Thyroid gland (tissue), 4 donors: ENCODE measurements around the gene PREX1. TPM values are rescaled to one million over a fixed set of nuclear protein-coding genes. Genes with fewer than 3 reads are reported as not detected.

Experiments used
- DNase-seq, 2 donors: peaks; one replicate each; pipeline ENCODE4 v3.0.0-alpha.2; 2019
- H3K27ac ChIP-seq, 3 donors: fragments of 200-600 bp; sonication (generic); 1 replicate in 2 of 3; 2 replicates in 1 of 3; pipeline ENCODE4 v1.5.1; 2016 to 2019; ENCODE audit warnings: mild to moderate bottlenecking in 1 of 3, moderate library complexity in 1 of 3
- H3K27me3 ChIP-seq: fragments of 200-600 bp; sonication (generic); one replicate; pipeline ENCODE4 v1.5.1; 2019
- H3K36me3 ChIP-seq, 2 donors: fragments of 200-600 bp; sonication (generic); one replicate each; pipeline ENCODE4 v1.5.1; 2016 to 2019
- H3K4me1 ChIP-seq, 2 donors: fragments of 200-600 bp; sonication (generic); one replicate each; pipeline ENCODE4 v1.5.1; 2017 to 2019
- H3K4me3 ChIP-seq, 3 donors: fragments of 200-600 bp; sonication (generic); replicated peaks in 1 of 3; 1 replicate in 2 of 3; 2 replicates in 1 of 3; pipeline ENCODE4 v1.5.1; 2016; ENCODE audit warnings: mild to moderate bottlenecking in 1 of 3
- H3K9me3 ChIP-seq: fragments of 200-600 bp; sonication (generic); one replicate; pipeline ENCODE4 v1.5.1; 2017
- POLR2A ChIP-seq, 2 donors: fragments of 450-650 bp; IDR thresholded peaks; one replicate each; pipeline ENCODE4 v1.6.1; 2017; ENCODE audit warnings: antibody characterized with exemption in 2 of 2, mild to moderate bottlenecking in 2 of 2, moderate library complexity in 1 of 2
- WGBS, 2 donors: methylation state at CpG; one replicate each; pipeline ENCODE4 v1.1.5; 2017; 5-methylcytosine and 5-hydroxymethylcytosine counted together
- intact Hi-C: fragments of 100-400 bp; cut with DNase I; formaldehyde crosslinking; loops from one replicate; pipeline ENCODE4 v1.15.1; 2023
- total RNA-seq, 4 donors: library from RNA; depleted of rRNA; stranded (reverse); fragments of >200 nt; gene quantifications; one replicate each; pipeline ENCODE4 v1.2.3, GENCODE V29; 2016
- TF ChIP-seq, protein P1 (sequence below), 6 experiments: fragments of 200-600 bp in 3 of 6; fragments of 450-650 bp in 3 of 6; sonication (generic) in 3 of 6; IDR thresholded peaks; one replicate each; pipeline ENCODE4 v1.5.1; 2016 to 2019; ENCODE audit warnings: antibody characterized with exemption in 6 of 6, mild to moderate bottlenecking in 2 of 6, inconsistent platforms in 1 of 6, moderate library complexity in 1 of 6

The PREX1 gene
- total RNA-seq, 4 donors from 2014 or later = 10.2 to 42.7 (median 18.7) TPM

DNA sequence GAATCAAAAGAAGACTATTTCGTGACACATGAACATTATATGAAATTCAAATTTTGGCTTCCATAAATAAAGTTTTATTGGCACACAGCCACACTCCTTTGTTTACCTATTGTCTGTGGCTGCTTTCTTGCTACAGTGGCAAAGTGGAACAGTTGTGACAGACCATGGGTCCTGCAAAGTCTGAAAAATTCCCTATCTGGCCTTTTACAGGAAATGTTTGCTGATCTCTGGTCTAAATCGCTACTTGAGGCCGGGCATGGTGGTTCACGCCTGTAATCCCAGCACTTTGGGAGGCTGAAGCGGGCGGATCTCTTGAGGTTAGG is 23.1 kb upstream of the PREX1 start:
- Histone ChIP-seq H3K4me1 (peaks cover 0 to 9% of the 10 kb centered on the region in 2 donors), H3K27ac (no peak overlapping the region), H3K4me3 (no peak overlapping the region), H3K36me3 (no peaks in the 10 kb centered on the region), H3K9me3 (no peaks in the 10 kb centered on the region), H3K27me3 (no peaks in the 10 kb centered on the region)
- TF ChIP-seq, protein P1, sequence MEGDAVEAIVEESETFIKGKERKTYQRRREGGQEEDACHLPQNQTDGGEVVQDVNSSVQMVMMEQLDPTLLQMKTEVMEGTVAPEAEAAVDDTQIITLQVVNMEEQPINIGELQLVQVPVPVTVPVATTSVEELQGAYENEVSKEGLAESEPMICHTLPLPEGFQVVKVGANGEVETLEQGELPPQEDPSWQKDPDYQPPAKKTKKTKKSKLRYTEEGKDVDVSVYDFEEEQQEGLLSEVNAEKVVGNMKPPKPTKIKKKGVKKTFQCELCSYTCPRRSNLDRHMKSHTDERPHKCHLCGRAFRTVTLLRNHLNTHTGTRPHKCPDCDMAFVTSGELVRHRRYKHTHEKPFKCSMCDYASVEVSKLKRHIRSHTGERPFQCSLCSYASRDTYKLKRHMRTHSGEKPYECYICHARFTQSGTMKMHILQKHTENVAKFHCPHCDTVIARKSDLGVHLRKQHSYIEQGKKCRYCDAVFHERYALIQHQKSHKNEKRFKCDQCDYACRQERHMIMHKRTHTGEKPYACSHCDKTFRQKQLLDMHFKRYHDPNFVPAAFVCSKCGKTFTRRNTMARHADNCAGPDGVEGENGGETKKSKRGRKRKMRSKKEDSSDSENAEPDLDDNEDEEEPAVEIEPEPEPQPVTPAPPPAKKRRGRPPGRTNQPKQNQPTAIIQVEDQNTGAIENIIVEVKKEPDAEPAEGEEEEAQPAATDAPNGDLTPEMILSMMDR (IDR thresholded peaks at IDR 0.05) = no peak
- no peak for TF ChIP-seq POLR2A (IDR thresholded peaks at IDR 0.05)
- intact Hi-C loops = no loop called here
- WGBS, 2 donors = 86 to 91% methylated on average over 6 of the region's 6 CpGs
- DNase-seq = no peak

DNA sequence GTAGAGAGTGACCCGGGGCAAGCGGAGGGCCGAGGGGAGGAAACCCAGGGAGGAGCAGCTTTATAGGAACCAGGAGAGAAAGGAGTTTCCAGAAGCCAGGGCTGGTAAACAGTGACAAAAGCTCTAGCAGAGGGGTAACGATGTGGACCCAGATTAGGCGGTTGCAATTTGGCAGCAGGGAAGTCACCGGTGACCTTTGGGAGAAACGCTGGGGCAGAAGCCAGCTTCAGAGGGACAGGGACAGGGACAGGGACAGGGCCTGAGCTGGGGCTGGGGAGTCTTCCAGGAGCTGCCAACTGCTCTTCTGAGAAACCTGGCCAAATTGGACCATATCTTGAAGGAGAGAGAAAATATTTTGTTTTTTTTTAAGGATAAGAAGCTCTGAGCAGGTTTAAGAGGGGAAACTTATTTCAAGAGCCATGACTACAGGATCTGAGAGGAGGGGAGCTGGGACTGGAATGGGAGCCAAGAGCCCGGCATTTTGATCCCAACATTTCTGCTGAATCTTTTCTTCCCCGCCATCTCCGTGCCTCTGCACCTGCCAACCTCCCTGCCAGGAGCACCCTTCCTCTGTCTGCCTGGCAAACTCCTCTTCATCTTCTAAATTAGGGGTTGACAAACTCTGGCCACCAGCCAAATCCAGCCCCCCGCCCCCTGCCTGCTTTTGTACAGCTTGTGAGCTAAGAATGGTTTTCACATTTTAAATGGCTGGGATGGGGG is 22.6 kb upstream of the PREX1 start:
- DNase-seq = no peak
- WGBS, 2 donors = 59 to 65% methylated on average over 11 of the region's 11 CpGs
- Histone ChIP-seq H3K4me1 (peaks cover 0 to 9% of the 10 kb centered on the region in 2 donors), H3K4me3 (no peak overlapping the region), H3K9me3 (no peaks in the 10 kb centered on the region), H3K27me3 (no peaks in the 10 kb centered on the region), H3K27ac (no peak overlapping the region), H3K36me3 (no peaks in the 10 kb centered on the region)
- intact Hi-C loops = no loop called here
- TF ChIP-seq, protein P1 (IDR thresholded peaks at IDR 0.05) = no peak

DNA sequence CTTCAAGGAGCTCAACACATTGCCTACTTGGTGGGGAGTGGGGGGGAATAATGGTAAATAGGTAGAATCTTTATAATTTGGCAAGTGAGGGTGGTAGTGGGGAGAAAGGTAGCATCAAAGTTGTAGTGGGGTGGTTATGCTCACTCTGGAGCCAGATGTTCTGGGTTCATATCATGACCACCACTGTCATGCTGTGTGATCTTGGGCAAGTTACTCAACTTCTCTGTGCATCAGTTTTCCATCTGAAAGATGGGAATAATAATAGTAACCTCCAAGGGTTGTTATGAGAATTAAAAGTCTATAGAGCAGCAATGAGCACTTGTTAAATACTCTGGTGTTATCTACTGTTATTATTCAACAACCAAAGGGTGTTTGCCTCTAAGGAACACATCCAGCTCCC is 22.0 kb upstream of the PREX1 start:
- Histone ChIP-seq H3K9me3 (no peaks in the 10 kb centered on the region), H3K4me3 (no peak overlapping the region), H3K4me1 (peaks cover 0 to 9% of the 10 kb centered on the region in 2 donors), H3K36me3 (no peaks in the 10 kb centered on the region), H3K27me3 (no peaks in the 10 kb centered on the region), H3K27ac (no peak overlapping the region)
- TF ChIP-seq, protein P1 (IDR thresholded peaks at IDR 0.05) = no peak
- no peak for TF ChIP-seq POLR2A (IDR thresholded peaks at IDR 0.05)
- no peak for DNase-seq
- intact Hi-C loops = no loop called here

DNA sequence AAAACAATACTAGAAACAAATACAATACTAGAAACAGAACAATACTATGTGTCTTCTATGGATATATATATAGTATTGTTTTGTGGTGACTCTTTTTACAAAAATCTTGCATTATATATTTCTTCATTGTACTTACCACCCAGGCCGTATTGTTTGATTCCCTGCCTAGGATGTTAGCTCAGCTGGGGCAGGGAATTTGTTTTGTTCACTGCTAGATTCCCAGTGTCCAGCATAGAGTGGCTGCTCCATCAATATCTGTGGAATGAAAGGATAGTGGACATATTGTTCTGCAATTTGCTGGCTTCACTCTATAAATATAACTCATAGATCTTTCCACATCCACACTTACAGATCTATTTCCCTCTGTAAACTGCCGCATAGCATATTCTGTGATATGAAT is 21.5 kb upstream of the PREX1 start:
- Histone ChIP-seq H3K9me3 (no peaks in the 10 kb centered on the region), H3K36me3 (no peaks in the 10 kb centered on the region), H3K27ac (no peak overlapping the region), H3K4me3 (no peak overlapping the region), H3K27me3 (no peaks in the 10 kb centered on the region), H3K4me1 (peaks cover 0 to 9% of the 10 kb centered on the region in 2 donors)
- 83 to 91% methylated on average over 2 of the region's 2 CpGs for WGBS, 2 donors
- TF ChIP-seq, protein P1 (IDR thresholded peaks at IDR 0.05) = no peak
- no peak for TF ChIP-seq POLR2A (IDR thresholded peaks at IDR 0.05)
- intact Hi-C loops = no loop called here
- DNase-seq = no peak

DNA sequence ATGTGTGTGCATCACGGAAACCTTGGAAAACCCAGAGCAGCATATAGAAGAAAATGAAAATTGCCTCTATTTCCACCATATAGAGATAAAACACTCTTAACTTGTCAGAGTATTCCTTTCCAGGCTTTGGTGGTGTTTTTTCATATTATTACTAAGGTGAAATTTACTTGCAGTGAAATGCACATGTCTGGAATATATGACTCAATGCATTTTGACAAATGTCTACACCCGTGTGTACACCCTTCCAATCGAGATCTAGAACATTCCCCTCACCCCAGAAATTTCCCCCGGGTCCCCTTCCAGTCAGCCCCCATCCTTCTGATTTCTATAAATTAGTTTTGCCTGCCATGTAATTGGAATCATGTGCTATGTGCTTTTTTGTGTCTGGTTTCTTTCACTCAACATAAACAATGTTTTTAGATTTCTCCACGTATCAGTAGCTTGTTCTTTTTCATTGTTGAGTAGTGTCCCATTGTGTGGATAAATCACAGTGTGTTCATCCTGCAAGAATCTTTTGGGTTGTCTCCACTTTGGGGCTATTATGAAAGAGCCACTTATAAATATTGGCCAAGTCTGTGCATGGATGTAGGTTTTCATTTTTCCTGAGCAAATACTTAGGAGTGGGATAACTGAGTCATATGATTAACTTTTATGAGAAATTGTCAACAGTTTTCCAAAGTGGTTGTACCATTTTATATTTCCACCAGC is 19.9 kb upstream of the PREX1 start:
- H3K4me1 ChIP-seq = peaks cover 0 to 9% of the 10 kb centered on the region in 2 donors
- no peaks in the 10 kb centered on the region for H3K27me3 ChIP-seq
- TF ChIP-seq, protein P1 (IDR thresholded peaks at IDR 0.05) = no peak
- TF ChIP-seq POLR2A (IDR thresholded peaks at IDR 0.05) = no peak
- intact Hi-C loops = no loop called here
- H3K9me3 ChIP-seq = no peaks in the 10 kb centered on the region
- H3K4me3 ChIP-seq = no peak overlapping the region
- no peak for DNase-seq
- WGBS, 2 donors = 70 to 73% methylated on average over 5 of the region's 5 CpGs
- no peaks in the 10 kb centered on the region for H3K36me3 ChIP-seq
- H3K27ac ChIP-seq = no peak overlapping the region
